Jurkat, Clone E6-1 (cell line): ENCODE results near the gene PNMA8A.
"Not testable (repeated sequence)": the region's sequence is repeated elsewhere in the genome, so short reads cannot be mapped to it uniquely, and the experiment has no call there.

Experiments
- DNase-seq: peaks from one replicate; pipeline ENCODE4 v3.0.0-alpha.2; 2011; ENCODE audit warnings: low read depth, low spot score
- H3K4me3 ChIP-seq: 2 replicates; pipeline ENCODE4 v1.5.1; 2011; ENCODE audit warnings: mild to moderate bottlenecking, low read length, control low read depth, moderate library complexity

The PNMA8A gene

DNA sequence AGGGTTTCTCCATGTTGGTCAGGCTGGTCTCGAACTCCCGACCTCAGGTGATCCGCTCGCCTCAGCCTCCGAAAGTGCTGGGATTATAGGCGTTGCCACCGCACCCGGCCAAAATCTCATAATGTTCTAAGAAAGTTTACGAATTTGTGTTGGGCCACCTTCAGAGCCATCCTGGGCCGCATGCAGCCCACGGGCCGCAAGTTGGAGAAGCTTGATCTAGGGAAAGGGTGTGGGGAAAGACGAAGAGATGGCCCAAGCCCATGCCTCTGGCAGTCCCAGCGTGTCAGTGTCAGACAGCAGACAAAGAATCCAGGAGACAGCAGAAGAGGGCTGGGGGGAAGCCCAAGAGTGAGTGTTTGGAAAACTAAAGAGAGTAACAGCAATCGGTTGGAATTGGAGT is 25.3 kb downstream of the PNMA8A start:
- H3K4me3 ChIP-seq, result no peak overlapping the region
- DNase-seq, result no peak

DNA sequence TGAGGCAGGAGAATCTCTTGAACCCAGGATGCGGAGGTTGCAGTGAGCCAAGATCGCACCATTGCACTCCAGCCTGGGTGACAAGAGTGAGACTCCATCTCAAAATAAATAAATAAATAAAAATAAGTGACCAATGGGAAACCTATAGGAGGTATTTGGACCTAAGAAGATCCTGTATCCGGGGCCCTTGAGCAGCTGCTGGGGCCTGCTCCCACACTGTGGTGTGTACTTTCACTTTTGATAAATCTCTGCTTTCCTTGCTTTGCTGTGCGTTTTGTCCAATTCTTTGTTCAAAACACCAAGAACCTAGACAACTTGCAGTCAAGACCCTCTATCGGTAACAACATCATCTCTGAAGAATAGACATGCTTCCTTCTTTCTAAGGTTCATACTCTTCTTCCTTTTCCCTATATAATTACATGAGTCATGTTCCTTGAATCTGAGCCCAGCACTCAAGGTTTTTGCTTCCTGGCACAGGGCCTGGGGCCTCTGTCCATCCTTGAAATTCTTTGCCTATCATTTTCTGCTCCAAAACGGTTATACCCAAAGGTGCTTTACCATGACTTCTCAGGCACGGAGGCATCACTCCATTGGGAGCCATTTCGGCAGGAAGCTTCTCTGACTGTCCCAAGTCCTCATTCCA is 28.4 kb downstream of the PNMA8A start:
- no peak for DNase-seq

DNA sequence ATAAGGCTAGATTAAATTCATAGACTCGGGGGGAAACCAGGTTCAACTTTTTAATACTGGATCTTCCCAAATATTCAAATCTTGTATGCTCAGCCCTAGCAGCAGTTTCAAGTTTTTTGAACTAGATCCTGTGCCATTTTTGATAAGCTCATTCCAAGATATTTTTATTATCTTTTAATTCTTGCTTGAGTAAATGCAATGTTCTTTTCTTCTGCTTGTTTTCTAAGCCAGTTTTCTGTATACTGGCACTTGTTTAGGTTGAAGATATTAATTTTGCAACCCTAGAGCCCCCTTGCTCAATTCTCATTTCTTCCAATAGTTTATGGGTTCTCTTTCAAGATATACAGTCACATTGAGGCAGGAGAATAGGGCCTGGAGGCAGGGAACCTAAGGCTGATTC is 29.5 kb downstream of the PNMA8A start:
- DNase-seq, result no peak
- no peak overlapping the region for H3K4me3 ChIP-seq

More for the DNA sequence above, 28.4 kb downstream of the PNMA8A start:
- no peak overlapping the region for H3K4me3 ChIP-seq

DNA sequence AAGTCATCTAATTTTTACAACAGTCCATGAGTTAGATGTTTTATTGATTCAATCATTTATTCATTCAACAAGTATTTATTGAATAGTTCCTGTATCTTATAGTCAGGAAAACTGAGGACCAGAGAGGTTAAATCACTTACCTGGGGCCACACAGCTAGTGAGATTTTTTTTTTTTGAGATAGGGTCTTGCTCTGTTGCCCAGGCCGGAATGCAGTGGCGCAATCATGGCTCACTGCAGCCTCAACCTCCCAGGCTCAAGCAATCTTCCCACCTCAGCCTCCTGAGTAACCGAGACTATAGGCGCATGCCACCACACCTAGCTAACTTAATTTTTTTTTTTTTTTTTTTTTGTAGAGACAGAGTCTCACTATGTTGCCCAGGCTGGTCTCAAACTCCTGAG is 35.7 kb downstream of the PNMA8A start:
- H3K4me3 ChIP-seq, DNase-seq: not testable (repeated sequence)

DNA sequence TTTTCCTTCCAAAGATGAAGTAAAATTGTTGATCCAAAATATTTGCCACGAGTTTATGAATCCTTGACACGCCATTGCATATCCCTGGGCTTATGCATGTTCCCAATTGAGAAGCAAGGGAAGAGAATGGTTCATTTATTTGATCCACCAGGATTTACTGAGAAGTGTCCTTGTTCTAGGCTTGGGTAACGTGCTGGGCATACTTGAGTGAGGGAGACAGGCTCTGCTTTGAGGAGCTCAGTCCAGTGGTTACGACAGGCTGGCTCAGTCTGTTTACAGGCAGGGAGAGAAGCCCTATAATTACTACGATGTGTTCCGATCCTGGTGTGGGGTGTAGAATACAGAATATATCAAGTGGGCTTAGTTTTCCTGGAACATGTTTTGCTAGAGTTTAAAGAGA is 36.4 kb downstream of the PNMA8A start:
- no peak for DNase-seq
- no peak overlapping the region for H3K4me3 ChIP-seq

DNA sequence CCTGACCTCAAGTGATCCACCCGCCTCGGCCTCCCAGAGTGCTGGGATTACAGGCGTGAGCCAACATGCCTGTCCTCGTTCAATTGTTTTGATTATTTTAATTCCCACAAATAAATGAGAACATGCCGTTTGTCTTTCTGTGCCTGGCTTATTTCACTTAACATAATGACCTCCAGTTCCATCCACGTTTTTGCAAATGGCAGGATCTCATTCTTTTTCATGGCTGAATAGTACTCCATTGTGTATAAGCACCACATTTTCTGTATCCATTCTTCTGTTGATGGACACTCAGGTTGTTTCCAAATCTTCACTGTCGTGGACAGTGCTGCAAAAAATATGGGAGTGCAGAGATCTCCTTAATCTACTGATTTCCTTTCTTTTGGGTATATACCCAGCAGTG is 37.9 kb downstream of the PNMA8A start:
- not testable (repeated sequence) for H3K4me3 ChIP-seq, DNase-seq

DNA sequence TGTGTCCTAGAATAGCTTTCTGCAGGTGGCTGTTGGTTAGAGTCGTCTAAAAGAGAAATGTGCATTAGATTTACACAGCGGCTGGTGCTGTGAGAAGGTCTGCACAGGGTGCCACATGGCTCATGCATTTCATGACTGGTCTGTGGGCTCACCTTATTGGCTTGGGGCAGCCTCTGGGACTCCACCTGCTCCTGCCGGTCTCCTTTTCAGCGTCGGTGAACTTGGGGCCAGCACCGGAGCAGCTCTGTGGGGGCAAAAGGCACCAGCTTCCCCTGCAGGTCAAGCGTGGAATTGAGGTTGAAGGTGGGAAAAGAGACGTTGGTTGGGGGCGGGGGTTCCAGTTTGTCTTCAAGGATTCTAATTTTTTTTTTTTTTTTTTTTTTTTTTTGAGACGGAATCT is 39.5 kb downstream of the PNMA8A start:
- no peak overlapping the region for H3K4me3 ChIP-seq
- DNase-seq, result no peak

DNA sequence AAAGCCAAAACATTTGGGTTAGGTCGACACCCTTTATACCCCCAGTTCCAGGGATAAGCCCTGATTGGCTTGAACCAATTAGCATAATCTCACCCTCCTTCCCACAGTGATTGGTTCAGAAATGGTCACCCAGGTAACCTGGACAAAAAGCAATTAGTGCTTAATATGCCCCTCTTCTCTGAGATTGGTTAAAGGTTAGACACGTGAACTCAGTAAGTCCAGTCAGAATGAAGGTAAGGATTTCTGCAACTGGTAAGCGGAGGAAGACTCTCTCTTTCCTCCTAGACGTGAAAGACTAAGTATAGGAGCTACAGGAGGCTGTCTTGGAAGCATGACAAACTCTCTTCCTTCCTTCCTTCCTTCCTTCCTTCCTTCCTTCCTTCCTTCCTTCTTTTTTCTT is 41.4 kb downstream of the PNMA8A start:
- DNase-seq, result no peak
- no peak overlapping the region for H3K4me3 ChIP-seq

DNA sequence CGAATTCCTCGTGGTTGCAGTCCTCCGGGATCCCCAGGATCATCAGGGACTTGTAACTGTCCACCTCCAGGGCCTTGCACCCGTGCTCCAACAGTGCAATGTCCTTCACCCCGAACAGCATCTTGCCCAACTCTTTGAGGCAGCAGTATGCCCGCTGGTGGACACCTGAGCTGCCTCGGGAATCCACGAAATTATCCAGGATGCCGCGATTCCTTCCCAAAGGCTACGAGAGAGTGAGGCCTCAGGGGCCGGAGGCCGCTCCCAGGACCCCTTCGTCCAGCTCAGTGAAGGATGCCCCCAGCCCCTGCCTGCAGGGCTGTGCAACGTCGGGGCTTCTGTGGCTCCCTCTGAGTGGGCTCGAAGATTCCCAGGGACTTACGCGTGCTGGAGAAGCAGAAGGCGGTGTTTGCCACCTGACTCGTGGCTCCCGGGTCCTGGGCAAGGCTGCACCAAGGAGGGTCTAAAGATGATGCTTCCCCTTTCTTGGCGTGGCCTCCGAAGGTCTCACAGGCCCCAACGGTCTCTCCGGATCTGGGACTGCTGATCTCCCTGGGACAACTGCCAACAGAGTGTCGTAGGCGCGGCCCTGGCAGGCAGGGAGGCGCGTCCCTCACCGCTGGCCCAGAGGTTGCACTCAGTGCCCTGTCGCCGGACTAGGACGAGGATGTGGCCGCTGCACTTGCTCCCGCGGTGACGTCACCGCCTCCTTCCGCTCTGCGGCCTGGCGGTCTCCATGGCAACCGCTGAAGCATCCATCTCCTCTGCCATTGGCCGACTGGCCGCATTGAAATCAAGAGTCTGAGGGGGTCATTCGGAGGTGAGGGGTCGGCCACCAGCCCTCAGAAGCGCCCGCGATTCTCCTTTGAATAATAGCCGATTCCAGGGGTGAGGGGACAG is 42.9 kb downstream of the PNMA8A start, which contains the start of gene PNMA8C:
TSS of gene PNMA8C (minus strand) at position 698 of the 897 bp plus-strand sequence. CDS start at position 121, 577 bp downstream.
- no peak within 1 kb of the TSS for H3K4me3 ChIP-seq
- no peak for DNase-seq

DNA sequence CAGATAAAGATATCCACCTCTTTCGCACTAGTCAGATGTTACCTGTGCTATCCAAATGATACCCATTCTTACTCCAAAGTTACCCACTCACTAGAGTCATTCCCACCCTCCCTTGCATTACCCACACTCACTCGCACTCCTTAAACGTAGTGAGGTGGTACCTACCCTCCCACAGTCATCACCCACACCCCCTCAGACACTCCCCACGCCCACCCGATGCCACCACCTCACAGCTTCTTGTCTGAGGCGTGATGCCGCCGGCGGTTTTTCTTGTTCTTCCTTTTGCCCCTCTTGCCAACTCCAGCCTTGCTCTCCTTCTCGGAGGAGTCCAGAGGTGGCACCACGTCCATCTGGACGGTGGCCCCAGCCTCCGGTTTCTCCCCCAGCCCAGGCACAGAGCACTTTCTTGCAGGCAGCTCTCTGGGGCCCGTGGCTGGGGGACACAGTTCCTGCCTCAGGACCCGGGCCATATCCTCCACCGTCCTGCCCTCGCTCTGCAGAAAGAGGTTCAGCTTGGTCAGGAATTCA is 43.8 kb downstream of the PNMA8A start:
- DNase-seq, result no peak

DNA sequence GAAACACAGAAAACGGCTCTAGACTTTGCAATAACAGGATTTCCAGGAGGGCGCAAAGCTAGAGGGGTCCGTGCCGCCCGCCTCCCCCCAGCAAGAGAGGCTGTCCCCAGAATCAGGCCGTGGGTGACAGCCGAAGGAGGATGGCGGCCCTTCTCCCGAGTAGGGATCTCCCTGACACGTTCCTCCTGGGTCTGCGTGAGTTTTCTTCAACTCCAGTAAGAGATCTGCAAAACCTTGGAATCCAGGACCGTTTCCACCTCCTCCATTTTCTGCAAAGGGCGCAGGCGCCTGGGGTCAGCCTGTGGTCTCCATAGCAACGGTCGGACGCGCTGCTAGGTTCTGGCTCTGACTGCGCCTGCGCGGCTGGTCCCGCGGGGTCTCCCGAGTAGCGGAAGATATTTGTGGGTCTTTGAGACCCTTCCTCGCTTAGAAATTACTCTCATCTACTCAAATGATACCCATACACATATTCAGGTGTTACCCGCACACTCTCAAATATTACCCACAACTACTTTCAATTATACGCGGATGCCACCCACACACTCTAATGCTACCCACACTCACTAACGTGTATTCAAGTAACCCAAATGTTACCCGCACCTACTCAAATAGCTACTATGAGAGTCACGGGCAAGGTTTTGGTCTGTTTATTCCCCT is 44.7 kb downstream of the PNMA8A start:
- DNase-seq, result no peak
- no peak overlapping the region for H3K4me3 ChIP-seq

More for the DNA sequence above, 43.8 kb downstream of the PNMA8A start:
- no peak overlapping the region for H3K4me3 ChIP-seq

DNA sequence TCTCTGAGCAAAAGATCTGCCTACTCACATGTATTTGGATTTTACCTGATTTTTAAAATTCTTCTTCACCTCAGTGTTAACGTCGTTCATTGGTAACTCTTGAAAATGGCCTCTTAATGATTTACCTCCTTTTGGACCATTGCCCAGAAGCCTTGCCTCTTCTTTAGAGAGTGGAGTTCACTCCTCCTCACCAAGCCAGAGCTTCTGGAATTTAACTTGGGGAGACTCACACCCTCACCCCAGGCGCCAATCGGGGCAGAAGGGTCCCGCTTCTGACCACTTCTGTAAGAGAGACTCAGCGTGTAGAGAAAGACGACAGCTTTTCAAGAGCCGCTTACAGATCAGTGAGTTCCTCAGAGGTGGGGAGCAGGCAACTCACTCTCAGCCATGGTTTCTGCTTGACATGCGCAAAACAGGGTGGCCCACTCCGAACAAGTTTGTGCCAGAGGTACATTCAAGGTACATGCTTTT is 45.3 kb downstream of the PNMA8A start:
- no peak for DNase-seq
- no peak overlapping the region for H3K4me3 ChIP-seq

DNA sequence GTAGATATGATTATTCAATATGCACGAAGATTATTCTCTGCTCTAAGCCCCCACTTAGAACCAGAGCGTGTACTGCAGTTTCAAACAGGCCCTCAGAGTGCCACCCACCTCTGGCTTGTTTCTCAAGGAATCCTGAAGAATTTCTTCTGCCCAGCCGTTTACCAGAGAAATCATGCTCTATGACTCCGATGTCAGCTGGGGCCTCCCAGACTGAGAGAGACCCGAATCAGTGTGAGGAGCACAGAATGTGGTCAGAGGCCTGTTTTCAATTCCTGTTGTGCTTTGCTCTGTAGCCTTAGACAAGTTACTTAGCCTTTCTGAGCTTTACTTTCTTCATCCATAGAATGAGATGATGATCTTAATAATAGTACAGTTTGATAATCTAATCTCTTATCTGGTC is 48.2 kb downstream of the PNMA8A start:
- no peak for DNase-seq
- H3K4me3 ChIP-seq, result no peak overlapping the region

DNA sequence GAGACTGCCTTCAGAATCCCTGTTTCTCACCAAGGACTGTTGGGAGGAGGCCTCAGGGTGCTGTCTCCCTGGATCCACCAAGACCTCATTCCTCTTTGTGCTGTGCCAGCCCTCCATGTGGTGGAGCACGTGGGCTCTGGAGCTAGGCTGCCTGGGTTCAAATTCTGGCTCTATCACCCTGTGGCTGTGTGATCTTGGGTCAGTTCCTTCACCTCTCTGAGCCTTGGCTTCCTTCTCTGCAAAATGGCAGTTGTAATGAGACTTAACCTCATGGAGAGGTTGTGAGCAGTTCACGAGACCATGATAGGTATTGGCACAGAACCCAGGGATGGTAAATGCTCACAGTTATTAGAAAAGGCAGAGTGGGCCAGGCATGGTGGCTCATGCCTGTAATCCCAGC is 49.0 kb downstream of the PNMA8A start:
- H3K4me3 ChIP-seq, result no peak overlapping the region
- no peak for DNase-seq

DNA sequence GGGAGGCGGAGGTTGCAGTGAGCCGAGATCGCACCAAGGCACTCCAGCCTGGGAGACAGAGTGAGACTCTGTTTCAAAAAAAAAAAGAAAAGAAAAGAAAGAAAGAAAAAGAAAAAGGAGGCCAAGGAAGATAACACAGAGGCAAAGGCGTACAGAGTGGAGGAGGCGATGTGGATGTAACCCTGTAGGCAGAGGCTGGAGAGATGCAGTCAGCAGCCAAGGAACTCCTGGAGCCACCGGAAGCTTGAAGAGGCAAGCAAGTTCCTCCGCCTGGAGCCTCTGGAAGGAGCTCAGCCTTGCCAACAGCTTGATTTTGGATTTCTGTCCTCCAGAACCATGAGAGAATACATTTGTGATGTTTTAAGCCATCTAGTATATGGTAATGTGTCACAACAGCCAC is 51.3 kb downstream of the PNMA8A start:
- no peak for DNase-seq
- no peak overlapping the region for H3K4me3 ChIP-seq
